Islet precursor cell (in vitro differentiated cells): Measurements from ENCODE around the gene QTRT2.

Experiments used
- DNase-seq: peaks from one replicate; pipeline ENCODE4 v3.0.0-alpha.2; 2018

QTRT2 gene

GRCh38 chr3:114079761-114080160 is 23.2 kb downstream of the QTRT2 start:
- DNase-seq: no peak

GRCh38 chr3:114080201-114080600 is 23.7 kb downstream of the QTRT2 start:
- DNase-seq: no peak

DNA sequence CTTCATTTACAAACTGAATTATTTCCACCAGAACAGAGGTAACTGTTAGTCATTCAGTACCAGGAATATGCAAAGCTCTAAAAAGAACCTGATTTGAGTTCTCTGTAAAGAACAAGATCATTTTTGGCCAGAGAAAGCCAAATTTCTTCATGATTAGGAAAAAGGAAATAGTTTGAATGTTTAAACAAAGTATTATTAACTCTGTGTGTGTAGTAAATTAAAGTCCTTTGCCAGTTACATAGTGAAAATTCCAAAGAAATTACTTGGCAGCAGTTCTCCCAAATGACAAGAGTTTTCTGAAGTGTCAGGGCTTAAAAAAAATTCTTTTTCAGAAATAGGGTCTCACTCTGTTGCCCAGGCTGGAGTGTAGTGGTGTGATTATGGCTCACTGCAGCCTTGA is 24.5 kb downstream of the QTRT2 start:
- no peak for DNase-seq

DNA sequence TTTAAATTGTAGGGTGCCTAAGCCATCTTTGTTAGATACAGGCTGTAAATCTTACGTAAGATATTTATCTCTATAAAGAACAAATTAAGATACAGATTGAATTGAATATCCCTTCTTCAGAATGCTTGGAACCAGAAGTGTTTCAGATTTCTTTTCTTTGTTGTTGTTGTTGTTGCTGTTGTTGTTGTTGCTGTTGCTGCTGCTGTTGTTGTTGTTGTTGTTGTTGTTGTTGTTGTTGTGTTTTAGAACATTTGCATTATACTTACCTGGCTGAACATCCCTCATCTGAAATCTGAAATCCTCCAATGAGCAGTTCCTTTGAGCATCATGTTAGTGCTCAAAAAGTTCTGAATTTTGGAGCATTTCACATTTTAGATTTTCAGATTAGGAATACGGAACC is 26.6 kb downstream of the QTRT2 start:
- no peak for DNase-seq

- DNase-seq: no peak
These were observed 29.8 kb downstream of the QTRT2 start for GRCh38 chr3:114086356-114086755.

DNA sequence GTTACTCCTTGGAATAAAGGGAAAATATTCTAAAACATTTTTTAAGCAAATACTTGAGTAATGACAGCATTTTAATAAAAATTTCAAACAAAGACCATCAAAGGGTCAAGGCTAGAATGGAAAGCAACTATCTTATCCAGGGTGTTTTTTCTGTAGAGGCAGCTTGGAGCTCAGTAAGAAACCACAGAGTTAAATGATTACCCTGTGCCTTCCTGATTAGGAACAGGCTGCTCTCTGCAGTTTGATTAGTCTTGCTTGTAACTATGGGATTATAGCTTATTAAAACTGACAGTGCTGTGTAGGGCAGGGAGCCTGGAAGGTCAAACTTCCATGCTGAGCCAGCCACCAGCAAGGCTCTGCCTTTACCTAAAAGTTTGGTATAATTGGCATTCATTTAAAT is 33.1 kb downstream of the QTRT2 start:
- no peak for DNase-seq

DNA sequence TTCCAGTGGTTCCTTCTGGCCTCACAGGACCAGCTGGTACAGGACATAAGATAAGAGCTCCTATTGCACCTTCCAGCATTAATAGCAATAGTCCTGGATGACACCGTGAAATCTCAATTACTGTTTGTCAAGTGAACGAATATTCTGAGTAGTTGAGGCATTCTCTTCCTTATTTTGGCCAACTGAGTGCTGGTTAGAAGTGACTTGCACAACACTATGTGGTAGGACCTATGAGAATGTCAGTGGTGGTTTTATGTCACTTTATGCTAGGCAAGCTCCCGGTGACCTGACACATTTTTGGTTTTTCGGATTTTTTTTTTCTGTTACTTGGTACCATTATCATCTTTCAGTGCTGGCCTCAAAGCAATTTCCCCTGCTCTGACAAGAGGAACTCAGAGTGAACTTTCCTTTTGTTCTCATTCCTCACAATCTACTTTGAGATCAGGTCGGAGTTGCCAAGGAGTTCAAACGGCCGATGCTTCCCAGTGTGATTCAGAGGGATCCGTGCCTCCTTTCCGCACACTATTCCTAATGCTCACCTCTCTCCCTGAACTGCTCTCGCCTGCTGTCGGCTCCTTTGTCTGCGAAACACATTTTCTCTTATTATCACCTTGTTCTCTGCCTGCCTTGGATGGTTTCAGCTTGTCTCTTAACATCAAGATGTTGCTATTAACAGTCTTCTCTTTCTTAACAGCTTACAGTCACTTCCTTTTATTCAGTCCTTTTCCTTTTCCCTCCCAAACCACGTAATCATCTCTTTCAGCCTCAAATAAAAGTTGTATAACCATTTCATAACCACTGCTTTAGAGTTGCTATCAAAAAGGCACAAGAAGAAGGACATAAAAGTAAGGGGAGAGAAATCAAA is 35.8 kb downstream of the QTRT2 start:
- DNase-seq: no peak

DNA sequence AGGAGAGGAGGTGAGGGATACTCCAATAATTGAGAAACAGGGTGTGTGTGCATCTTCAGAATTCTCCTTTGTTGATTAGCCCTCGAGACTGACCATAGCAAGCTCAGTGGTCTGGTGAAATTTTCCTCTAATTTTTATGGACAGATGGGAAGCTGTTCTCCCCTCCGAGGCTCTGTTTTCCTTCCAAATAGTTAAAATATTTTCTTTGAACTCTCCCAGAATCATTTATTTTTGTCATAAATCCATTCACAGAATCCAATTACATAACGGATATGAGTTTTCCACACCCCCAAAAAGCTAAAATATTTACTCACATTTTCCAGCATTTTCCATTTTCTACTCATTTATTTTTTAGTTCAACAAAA is 36.5 kb downstream of the QTRT2 start:
- DNase-seq: no peak

DNA sequence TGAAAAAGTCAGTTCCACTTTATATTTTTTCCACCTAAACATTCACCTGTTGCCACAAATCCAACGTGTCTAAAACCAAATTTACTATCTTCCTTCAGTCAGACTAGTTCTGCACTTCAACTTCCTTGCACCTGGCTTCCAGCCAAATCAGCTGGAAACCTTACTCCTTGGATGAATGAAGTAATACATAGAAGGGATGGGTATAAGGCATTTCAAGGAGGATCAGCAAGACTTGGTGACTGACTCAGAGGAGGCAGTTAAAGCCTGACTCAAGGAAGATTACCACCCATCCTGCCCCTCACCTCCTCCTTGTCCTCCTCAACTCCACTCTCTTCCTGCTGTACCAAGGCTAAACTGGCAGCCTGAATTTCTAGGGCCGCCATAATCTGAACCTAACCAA is 37.1 kb downstream of the QTRT2 start:
- DNase-seq: no peak

DNA sequence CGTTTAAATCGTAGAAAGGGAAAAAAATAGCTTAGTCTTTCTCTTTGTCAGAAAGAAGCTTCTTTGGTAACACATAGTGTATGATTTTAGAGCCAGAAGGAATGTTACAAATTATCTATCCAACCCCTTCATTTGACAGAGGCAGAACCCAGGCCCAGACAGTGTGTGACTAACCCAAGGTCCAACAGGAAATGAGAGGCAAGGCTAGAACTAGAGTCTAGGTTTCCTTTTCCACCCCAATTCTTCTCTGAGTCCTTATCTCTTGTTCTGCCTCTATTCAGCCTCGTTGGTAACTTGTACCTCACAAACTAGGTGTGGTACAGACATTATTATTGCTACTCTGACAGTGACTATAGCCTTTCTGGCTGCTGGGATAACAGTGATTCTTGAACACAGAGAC is 39.3 kb downstream of the QTRT2 start:
- no peak for DNase-seq

- DNase-seq: no peak
These were observed 44.6 kb downstream of the QTRT2 start for GRCh38 chr3:114101101-114101500.

DNA sequence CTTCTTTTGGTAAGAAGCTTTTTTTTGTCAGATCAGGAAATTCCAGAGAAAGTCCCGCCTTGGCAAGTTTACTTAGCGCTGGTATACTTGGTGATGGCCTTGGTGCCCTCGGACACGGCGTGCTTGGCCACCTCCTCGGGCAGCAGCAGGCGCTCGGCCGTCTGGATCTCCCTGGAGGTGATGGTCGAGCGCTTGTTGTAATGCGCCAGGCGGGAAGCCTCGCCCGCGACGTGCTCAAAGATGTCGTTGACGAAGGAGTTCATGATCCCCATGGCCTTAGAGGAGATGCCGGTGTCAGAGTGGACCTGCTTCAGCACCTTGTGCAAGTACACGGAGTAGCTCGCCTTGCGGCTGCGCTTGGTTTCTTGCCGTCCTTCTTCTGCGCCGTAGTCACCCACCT is 46.6 kb downstream of the QTRT2 start:
- no peak for DNase-seq

GRCh38 chr3:114103858-114104257 is 47.3 kb downstream of the QTRT2 start:
- no peak for DNase-seq

- DNase-seq: no peak
These were observed 47.9 kb downstream of the QTRT2 start for GRCh38 chr3:114104414-114104813.

DNA sequence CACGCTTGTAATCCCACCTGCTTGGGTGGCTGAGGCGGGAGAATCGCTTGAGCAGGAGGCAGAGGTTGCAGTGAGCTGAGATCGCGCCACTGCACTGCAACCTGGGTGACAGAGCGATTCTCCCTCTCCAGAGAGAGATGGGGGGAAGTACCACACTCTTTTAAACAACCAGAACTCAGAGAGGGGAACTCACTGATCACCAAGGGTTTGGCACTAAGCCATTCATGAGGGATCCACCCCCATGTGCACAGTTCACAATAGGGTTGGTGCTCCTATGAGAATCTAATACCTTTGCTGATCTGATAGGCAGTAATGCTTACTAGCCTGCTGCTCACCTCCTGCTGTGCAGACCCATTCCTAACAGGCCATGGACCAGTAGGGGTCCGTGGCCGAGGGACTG is 51.6 kb downstream of the QTRT2 start:
- no peak for DNase-seq

GRCh38 chr3:114110439-114110838 is 53.9 kb downstream of the QTRT2 start:
- DNase-seq: no peak

DNA sequence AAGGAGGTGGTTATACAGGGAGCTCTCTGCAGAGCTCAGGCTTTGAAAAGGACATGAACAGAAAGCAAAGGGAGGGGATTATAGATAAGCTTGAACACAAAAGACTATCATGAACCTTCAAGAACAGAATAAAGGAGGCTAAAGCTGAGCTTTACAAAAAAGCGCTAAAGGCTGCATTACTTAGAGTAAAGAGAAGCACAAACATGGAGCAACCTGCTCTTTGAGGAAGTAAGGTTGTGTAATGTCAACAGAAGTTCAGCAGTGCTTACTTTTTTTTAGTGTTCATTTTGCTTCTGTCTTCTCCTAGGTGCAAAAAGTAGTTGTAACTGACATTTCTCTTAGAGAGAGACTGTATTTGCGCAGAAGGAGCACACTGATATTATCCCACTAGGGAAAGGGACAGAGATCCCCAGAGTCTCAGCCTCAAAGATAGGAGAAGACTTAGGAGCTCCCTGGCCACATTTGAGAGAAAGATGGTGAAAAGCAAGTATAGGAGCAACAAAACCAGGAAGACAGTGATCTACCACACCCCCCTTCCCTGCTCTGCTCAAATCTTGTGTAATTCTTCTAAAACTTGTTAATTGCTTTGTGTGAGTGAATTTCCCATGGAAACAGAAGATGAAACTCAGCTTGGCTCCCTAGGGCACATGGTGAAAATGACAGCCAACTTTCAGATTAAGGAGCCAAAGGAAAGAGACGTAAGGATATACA is 54.7 kb downstream of the QTRT2 start:
- DNase-seq: no peak

DNA sequence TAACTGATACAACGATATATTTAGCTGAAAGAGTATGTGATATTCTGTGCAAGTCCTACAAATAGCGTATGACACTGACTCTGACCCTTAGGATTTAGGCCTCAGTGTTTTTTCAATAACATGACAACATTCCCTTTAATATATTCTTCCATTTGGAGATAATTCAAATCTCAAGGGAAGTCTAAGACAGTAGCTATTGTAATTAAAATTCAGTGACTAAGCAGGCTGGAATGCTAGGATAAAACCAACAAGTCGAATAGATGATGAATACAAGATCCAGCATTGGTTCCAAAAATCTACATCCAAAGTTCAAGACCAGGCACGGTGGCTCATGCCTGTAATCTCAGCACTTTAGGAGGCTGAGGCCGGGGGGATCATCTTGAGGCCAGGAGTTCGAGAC is 56.2 kb downstream of the QTRT2 start:
- DNase-seq: no peak

DNA sequence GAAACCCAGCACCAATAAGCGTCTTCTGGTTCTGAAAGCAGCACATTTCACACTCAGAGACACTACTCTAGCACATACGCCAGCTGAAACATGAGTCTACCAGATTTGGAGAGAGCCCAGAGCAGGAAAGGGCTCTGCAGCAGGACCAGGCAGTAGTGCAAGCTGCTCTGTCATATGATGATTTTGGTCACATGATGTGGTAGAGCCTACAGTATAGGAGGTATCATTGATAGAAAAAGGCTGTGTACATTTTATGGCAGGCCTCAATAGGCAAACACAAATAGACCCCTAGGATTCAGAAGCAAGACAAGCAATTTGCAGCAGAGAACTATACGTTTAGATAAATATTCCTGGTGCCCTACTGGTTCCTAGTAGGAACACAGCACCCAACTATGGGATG is 58.2 kb downstream of the QTRT2 start:
- DNase-seq: no peak

GRCh38 chr3:114115143-114115542 is 58.6 kb downstream of the QTRT2 start:
- DNase-seq: no peak

DNA sequence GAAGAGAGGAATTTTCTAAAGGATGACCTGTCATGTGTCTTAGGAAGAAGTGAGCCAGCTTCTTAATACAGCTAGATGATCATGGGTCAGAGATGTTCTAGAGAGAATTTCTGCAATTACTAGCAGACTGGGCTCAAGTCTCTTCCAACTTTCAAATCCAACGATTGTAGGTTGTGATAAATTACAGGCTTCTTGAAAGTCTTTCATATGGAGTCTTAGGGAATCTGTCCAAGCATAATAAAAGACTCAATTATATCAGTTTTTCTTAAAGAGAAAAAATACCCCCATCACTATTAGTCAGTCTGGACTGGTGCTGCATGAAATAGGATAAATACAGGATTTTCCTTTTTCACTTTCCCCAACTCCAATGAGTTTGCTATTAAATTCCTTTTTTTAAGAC is 63.2 kb downstream of the QTRT2 start:
- DNase-seq: no peak

DNA sequence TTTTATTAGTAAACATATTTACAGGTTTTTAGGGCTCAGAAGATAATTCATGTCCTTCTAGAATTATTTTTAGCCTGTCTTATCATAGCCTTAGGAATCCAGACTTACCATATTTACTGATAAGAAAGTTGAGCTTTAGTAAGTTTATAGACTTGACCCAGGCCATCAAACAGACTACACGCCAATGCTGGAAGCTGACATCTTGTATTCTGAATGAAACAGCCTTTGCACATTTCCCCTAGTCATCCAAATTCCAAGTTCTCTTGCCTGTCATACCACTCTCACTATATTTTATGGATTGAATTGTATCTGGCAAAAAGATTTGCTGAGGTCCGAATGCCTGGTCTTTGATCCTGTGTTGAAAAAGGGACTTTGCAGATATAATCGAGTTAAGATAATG is 63.7 kb downstream of the QTRT2 start:
- DNase-seq: no peak

- no peak for DNase-seq
These were observed 65.6 kb downstream of the QTRT2 start for GRCh38 chr3:114122027-114122709.

DNA sequence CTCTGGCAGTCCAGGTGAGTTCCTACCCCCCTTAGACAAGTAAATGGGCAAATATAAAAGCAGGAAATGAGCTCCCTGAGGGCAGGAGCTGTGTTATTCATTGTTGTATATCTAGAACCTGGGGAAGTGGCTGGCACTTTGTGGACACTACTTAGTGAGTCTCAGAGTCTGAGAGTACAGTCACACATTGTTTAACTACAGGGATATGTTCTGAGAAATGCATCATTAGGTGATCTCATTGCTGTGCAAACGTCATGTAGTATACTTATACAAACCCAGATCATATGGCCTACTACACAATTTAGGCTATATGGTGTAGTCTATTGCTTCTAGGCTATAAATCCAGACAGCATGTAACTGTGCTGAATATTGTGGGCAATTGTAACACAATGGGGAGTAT is 69.9 kb downstream of the QTRT2 start:
- DNase-seq: no peak
